GM12878 (cell line): Measurements from ENCODE around the gene PRKN. TPM values are rescaled to one million over a fixed set of nuclear protein-coding genes. Genes with fewer than 3 reads are reported as not detected.

ENCODE experiments used
- E2F4 ChIP-seq: IDR thresholded peaks from 2 replicates; pipeline ENCODE4 v1.6.1; 2012; ENCODE audit warnings: low read depth, low read length, improper control_type of control experiment
- EGR1 ChIP-seq, 2 experiments: IDR thresholded peaks; 1 replicate in 1 of 2; 2 replicates in 1 of 2; pipeline ENCODE4 v1.6.1; 2011 to 2012; ENCODE audit warnings: low read depth in 2 of 2, low read length in 2 of 2, borderline replicate concordance in 1 of 2, mild to moderate bottlenecking in 1 of 2, moderate library complexity in 1 of 2
- NFYA ChIP-seq: IDR thresholded peaks from 2 replicates; pipeline ENCODE4 v1.6.1; 2011; ENCODE audit warnings: low read depth, mild to moderate bottlenecking, low read length, improper control_type of control experiment, borderline replicate concordance
- PBX3 ChIP-seq: IDR thresholded peaks from 2 replicates; pipeline ENCODE4 v1.6.1; 2011; ENCODE audit warnings: mild to moderate bottlenecking, low read depth, low read length, moderate library complexity; ENCODE audit not compliant: insufficient replicate concordance
- REST ChIP-seq: IDR thresholded peaks from 2 replicates; pipeline ENCODE4 v1.6.1; 2012; ENCODE audit warnings: mild to moderate bottlenecking, low read depth, low read length
- SREBF1 ChIP-seq: IDR thresholded peaks from 2 replicates; pipeline ENCODE4 v1.6.1; 2012; ENCODE audit warnings: mild to moderate bottlenecking, low read length
- SRF ChIP-seq, 2 experiments: IDR thresholded peaks; 2 replicates each; pipeline ENCODE4 v1.6.1; 2011; ENCODE audit warnings: low read depth in 2 of 2, low read length in 2 of 2, mild to moderate bottlenecking in 1 of 2, moderate library complexity in 1 of 2
- TAF1 ChIP-seq: IDR thresholded peaks from 2 replicates; pipeline ENCODE4 v1.6.1; 2011; ENCODE audit warnings: mild to moderate bottlenecking, low read depth, low read length, borderline replicate concordance
- TCF3 ChIP-seq: IDR thresholded peaks from 2 replicates; pipeline ENCODE4 v1.6.1; 2012; ENCODE audit warnings: low read depth, mild to moderate bottlenecking, low read length, borderline replicate concordance; ENCODE audit not compliant: insufficient read depth
- ZNF207 ChIP-seq: fragments of 450-650 bp; IDR thresholded peaks from 2 replicates; pipeline ENCODE4 v1.6.1; 2014; ENCODE audit warnings: antibody characterized with exemption, mild to moderate bottlenecking, borderline replicate concordance
- polyA plus RNA-seq, 11 experiments: library from polyadenylated mRNA; depleted of rRNA in 4 of 11; unstranded in 6 of 11; stranded (reverse) in 5 of 11; fragments of >200 nt; fragmentation: Nextera tagmentation in 4 of 11; fragmentation: Illumina TruSeq in 1 of 11; extraction: Ambion mirVana in 4 of 11; extraction: Trizol in 1 of 11; gene quantifications; 1 replicate in 1 of 11; 2 replicates in 10 of 11; pipeline versions ENCODE4 v1.2.1 to v1.2.3, GENCODE V29; 2011 to 2016; ENCODE audit warnings: inconsistent platforms in 2 of 11, missing spikeins in 2 of 11, low read depth in 1 of 11
- total RNA-seq, 4 experiments: library from RNA; depleted of rRNA in 3 of 4; stranded (reverse); fragments of >200 nt in 3 of 4; fragmentation: Illumina TruSeq in 1 of 4; extraction: Trizol in 1 of 4; gene quantifications; 2 replicates each; pipeline versions ENCODE4 v1.2.1 to v1.2.3, GENCODE V29; 2013 to 2021

Gene PRKN
- total and polyA plus RNA-seq, 10 of the 15 experiments (the other 5 are each of a cell fraction or from before 2014, with no cell fraction given): 0.06 to 0.09 TPM; not detected in 8

GRCh38 chr6:162230147-162230752 lies 497.3 kb downstream of the PRKN start (continued):
- TF ChIP-seq REST (no peak), E2F4 (no peak), EGR1 (IDR thresholded peaks at IDR 0.05; ENCODE audit: borderline replicate concordance in 1 of 2, low read depth in 2 of 2, low read length in 2 of 2) (no peak), TCF3 (no peak), SREBF1 (no peak), SRF (IDR thresholded peaks at IDR 0.05; ENCODE audit: low read depth in 2 of 2, low read length in 2 of 2) (no peak), ZNF207 (no peak), PBX3 (no peak), TAF1 (no peak), NFYA (no peak)
